NCI-H1694 treated with DMSO at 0.1 percent for 48 hours (cell line): ENCODE measurements around the gene ESYT2.
"Not testable (repeated sequence)": the region's sequence is repeated elsewhere in the genome, so short reads cannot be mapped to it uniquely, and the experiment has no call there.

Experiments
- DNase-seq: peaks from one replicate; lab custom pipeline; 2025; lab: John Stamatoyannopoulos, UW

ESYT2 gene, protein sequence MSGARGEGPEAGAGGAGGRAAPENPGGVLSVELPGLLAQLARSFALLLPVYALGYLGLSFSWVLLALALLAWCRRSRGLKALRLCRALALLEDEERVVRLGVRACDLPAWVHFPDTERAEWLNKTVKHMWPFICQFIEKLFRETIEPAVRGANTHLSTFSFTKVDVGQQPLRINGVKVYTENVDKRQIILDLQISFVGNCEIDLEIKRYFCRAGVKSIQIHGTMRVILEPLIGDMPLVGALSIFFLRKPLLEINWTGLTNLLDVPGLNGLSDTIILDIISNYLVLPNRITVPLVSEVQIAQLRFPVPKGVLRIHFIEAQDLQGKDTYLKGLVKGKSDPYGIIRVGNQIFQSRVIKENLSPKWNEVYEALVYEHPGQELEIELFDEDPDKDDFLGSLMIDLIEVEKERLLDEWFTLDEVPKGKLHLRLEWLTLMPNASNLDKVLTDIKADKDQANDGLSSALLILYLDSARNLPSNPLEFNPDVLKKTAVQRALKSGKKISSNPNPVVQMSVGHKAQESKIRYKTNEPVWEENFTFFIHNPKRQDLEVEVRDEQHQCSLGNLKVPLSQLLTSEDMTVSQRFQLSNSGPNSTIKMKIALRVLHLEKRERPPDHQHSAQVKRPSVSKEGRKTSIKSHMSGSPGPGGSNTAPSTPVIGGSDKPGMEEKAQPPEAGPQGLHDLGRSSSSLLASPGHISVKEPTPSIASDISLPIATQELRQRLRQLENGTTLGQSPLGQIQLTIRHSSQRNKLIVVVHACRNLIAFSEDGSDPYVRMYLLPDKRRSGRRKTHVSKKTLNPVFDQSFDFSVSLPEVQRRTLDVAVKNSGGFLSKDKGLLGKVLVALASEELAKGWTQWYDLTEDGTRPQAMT

DNA sequence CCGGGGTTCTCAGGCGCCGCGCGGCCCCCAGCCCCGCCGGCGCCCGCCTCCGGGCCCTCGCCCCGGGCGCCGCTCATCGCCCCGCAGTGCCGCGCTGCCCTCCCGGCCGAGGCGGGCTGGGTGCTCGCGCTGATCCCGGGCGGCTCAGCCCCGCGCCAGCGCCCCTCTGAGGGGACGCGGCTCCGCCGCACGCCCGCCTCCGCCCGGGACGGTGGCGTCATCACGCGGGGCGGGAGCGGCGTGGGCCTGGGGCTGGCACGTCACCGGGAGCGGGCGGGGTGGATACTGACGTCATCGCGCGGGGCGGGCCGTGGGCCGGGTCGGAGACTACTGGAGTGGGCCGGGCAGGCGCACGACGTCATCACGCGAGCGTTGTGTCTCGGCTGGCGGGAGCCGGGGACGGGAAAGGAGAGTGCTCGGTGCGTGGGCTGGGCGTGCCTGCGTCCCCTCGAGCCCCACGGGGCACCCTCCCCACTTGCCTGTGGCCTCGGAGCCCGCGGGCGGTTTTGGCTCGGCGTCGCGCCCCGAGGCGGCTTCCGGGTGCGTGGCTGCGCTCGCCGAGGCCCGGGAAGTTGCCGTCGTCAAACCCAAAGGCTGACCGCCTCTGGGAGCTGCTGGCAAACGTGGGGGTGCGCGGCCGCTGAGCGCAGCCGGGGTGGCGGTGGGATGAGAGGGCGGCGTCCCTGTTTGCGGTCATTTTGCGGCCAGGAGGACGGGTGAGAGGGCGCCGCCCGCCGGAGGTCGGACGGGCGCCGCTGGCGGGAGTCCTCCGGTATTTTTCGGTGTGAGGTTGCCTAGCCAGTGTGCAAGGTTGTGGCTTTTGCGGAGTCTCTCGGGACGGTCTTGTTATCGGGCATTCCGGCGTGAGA lies at the start of gene ESYT2:
ESYT2 (minus strand) TSS at position 168 of the 869 bp plus-strand sequence; CDS start at position 77, 91 bp downstream.
- DNase-seq = peak; percentile 77

DNA sequence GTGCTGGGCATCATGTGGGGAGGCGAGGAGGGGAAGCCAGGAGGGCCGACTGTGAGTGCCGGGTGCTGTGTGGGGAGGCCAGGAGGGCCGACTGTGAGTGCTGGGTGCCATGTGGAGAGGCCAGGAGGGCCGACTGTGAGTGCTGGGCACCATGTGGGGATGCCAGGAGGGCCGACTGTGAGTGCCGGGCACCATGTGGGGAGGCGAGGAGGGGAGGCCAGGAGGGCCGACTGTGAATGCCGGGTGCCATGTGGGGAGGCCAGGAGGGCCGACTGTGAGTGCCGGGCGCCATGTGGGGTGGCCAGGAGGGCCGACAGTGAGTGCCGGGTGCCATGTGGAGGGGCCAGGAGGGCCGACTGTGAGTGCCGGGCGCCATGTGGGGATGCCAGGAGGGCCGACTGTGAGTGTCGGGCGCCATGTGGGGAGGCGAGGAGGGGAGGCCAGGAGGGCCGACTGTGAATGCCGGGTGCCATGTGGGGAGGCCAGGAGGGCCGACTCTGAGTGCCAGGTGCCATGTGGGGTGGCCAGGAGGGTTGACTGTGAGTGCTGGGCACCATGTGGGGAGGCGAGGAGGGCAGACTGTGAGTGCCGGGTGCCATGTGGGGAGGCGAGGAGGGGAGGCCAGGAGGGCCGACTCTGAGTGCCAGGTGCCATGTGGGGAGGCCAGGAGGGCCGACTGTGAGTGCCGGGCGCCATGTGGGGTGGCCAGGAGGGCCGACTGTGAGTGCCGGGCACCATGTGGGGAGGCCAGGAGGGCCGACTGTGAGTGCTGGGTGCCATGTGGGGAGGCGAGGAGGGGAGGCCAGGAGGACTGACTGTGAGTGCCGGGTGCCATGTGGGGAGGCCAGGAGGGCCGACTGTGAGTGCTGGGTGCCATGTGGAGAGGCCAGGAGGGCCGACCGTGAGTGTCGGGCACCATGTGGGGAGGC lies 49.1 kb upstream of the ESYT2 start:
- peak; percentile 71 for DNase-seq

DNA sequence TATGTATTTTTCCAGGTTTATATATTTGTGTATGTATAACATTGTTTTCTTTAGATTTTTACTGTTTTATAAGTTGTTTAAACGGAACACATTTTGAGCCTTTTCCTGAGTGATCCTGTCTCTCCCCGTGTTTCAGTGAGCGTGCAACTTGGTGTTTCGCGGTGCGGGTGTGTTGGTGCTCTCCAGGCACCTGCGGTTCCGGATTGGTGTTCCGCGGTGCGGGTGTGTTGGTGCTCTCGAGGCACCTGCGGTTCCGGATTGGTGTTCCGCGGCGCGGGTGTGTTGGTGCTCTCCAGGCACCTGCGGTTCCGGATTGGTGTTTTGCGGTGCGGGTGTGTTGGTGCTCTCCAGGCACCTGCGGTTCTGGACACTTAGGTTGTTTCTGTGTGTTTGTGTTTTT lies 47.7 kb upstream of the ESYT2 start:
- DNase-seq = no peak

DNA sequence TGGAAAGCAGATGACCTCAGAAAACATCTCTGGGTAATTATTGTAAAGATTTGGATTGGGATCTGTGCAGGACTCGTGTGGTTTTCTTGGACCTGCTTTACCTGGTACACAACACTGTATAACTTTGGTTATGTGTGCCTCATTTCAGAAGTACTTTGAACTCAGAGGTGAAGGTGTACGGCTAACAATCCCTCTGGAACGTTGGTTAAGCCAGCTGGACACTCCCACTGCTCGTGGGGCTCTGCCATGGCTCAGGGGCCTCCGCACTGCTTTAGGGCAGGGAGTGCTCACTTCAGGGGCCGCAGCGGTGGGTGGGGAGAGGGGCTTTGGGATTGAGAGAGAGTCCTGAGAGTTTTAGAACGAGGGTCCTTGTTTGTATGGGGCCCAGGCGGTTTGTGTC lies 40.6 kb upstream of the ESYT2 start:
- DNase-seq = no peak

DNA sequence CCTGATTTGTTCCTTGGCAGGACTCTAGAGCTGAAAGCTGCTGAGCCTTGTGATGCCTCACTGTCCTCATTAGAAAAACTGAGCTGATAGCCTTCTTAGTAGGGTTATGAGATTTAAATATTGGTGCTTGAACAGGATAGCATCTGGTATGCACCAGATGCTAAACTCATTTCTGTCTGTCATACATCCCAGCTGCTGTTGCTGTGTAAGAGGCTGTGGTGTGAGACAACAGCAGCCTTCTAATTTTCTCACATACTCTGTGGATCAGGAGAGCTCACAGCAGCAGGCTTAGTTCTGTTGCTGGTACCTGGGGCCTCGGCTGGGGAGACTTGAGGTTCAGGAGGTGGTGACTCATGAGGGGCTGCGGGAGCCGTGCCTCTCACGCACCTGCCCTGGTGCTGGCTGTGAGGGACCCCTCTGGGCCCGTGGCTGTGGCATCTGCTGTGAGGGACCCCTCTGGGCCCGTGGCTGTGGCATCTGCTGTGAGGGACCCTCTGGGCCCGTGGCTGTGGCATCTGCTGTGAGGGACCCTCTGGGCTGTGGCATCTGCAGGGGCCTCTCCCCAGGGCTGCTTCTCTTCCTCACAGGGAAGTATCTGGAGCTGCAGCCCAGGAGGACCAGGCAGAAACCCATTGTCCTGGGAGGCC lies 39.6 kb upstream of the ESYT2 start:
- DNase-seq = peak; percentile 90

DNA sequence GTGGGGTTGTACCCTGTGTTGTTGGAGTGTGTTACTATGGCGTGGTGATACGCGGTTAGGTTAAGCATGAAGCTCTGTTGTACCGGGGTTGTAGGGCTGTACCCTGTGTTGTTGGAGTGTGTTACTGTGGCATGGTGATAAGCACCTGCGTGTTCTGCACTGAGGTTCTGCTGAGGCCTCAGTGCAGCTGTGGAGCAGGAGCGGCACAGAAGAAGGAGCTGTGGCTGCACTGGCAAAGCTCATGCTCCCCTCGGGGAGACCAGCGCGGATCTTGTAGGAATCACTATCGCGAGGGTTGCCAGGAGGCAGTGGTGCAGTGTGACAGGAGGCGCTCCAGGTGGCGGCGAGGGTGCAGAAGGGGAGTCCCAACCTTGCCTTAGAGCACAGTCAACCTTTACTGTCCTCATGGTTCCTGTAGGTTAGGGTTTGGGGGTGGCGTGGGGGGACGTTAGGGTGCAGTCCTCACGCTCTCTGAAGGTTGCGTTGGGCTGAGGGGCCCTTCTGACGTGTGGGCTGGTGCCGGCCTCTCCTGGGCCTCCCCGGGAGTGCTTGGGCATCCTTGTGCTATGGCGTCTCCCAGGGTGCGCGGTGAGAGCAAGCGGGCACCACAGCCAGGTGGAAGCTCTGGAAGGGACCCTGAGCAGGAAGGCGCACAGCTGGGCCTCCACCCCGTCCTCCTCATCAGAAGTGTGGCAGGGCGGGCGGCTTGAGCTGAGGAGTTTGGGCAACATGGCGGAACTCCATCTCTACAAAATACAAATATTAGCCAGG lies 38.1 kb upstream of the ESYT2 start:
- no peak for DNase-seq

DNA sequence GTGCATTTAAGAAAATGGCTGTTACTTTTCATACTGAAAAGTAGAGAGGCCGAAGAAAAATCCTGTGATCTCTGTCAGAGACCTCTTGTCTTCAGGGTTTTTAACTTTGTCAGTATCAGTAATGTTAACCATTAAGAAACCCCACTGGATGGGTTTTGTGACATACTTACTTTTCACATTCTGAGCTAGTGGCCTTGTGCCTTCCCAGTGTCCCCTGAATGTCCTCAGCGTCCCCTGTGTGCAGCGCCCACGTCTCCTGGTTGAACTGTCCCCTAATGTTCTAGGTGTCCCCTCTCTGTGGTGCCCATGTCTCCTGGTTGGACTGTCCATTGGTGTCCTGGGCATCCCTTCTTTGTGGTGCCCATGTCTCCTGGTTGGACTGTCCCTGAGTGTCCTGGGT lies 36.7 kb upstream of the ESYT2 start:
- no peak for DNase-seq

DNA sequence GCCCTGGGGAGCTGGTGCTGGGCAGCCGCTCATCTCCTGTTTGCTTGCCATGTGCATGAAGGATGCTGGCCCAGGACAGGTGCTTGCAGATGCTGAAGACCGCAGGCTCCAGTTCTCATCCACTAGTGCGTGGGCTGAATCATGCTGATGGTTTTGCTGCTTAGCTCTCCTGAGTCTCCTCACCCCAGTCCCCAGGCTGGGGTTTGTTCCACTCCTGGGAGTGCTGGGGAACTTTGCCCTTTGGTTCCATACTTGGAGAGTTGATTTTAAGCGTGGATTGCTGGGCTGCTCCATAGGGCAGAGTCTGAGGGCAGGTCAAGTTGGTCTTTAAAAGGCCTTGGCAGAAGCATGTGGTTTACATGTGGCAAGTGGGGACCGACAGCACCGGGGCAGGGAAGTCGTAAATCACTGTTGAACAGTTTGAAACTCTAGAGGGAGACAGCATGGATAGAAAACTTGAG lies 36.2 kb upstream of the ESYT2 start:
- DNase-seq = no peak

DNA sequence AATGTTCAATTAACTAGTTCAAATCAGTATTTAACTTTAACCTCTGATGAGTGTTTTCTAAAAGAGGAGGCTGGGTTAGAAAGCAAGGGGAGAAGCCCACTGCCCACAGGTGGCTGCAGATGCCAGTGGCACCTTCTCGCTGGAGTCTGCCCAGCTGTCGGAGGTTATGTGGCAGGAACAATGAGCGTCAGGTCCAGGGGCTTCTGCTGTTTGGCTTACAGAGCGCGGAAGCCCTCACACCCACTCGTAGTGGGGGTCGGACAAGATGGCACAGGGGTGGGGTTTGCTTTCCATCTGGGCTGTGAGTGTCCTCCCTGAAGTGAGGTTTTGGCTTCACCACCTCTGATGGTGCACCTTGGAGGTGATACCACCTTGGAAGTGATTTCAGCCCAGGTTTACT lies 35.5 kb upstream of the ESYT2 start:
- DNase-seq = no peak

DNA sequence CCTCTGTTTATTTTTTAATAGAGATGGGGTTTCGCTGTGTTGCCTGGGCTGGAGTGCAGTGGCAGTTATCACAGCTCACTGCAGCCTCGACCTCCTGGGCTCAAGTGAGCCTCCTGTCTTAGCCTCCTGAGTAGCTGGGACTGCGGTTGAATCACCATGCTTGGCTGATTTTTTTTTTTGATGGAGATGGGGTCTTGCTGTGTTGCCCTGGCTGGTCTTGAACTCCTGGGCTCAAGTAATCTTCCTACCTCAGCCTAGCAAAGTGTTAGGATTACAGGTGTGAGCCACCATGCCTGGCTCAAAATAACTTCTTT lies 35.2 kb upstream of the ESYT2 start:
- no peak for DNase-seq

DNA sequence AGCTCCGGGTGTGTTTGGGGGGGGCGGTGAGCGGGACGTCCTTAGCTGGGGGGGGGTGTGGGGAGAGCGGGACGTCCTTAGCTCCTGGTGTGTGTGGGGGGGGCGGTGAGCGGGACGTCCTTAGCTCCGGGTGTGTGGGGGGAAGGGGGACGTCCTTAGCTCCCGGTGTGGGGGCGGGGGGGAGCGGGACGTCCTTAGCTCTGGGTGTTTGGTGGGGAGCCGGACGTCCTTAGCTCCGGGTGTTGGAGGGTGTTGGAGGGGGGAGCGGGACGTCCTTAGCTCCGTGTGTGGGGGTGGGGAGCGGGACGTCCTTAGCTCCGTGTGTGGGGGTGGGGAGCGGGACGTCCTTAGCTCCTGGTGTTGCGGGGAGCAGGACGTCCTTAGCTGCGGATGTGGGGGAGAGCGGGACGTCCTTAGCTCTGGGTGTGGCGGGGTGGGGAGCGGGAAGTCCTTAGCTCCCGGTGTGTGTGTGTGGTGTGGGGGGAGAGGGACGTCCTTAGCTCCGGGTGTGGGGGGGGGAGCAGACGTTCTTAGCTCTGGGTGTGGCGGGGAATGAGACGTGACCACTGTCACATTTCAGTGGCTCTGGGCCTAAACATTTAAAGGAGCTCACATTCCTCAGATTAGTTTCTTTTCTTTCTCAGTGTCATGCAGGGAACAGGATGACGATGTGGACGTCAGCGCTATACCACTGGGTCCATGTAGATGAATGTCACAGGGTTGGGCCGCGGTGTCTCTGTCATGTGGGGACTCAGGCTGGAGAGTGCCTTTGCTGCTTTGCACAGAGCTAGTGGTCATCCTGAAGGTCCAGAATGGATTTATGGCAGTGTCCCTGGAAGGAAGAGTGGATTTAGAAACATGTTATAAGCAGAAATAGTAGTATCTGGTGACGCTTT lies 34.5 kb upstream of the ESYT2 start:
- no peak for DNase-seq

DNA sequence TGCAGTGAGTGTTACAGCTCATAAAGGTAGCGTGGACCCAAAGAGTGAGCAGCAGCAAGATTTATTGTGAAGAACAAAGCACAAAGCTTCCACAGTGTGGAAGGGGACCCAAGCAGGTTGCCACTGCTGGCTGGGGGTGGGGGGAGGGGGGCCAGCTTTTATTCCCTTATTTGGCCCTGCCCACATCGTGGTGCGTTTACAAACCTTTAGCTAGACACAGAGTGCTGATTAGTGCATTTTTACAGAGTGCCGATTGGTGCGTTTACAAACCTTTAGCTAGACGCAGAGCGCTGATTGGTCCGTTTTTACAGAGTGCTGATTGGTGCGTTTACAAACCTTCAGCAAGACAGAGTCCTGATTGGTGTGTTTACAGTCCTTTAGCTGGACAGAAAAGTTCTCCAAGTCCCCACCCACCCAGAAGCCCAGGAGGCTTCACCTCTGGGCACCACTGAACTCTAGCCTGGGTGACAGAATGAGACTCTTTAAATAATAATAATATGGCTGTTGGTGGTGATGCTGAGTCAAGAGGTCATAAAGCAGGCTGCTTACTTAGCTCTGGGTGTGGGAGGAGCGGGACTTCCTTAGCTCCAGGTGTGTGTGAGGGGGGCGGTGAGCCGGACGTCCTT lies 33.8 kb upstream of the ESYT2 start:
- not testable (repeated sequence) for DNase-seq

DNA sequence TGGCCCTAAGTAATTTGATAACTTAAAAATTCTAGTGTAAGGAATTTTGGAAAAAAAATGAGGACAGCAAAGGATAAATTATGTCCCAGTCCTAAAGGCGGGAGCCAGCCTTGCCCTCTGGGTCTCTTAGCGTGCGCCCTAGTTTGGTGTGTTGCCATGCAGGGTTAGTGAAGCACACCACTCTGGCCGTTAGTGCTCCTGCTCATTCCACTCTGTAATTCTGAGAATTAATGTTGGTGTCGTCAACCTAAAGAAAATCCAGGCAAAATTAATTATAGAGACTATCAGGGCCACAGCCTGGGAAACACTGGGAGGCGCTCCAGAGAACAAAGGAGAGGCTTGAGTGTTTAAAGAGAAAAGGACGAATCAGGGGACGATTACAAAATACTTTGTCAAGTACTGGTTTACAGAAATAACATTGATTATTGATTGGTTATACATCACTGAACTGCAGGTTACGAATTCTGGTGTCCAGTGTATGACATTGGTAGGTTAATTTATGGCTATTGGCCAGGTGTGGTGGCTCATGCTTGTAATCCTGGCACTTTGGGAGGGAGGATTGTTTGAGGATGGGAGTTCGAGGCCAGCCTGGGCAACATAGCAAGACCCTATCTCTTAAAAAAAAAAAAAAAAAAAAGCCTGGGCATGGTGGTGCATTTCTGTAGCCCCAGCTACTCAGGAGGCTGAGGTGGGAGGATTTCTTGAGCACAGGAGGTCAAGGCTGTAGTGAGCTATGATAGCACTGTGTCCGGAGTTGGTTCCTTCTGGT lies 32.8 kb upstream of the ESYT2 start:
- DNase-seq = no peak

DNA sequence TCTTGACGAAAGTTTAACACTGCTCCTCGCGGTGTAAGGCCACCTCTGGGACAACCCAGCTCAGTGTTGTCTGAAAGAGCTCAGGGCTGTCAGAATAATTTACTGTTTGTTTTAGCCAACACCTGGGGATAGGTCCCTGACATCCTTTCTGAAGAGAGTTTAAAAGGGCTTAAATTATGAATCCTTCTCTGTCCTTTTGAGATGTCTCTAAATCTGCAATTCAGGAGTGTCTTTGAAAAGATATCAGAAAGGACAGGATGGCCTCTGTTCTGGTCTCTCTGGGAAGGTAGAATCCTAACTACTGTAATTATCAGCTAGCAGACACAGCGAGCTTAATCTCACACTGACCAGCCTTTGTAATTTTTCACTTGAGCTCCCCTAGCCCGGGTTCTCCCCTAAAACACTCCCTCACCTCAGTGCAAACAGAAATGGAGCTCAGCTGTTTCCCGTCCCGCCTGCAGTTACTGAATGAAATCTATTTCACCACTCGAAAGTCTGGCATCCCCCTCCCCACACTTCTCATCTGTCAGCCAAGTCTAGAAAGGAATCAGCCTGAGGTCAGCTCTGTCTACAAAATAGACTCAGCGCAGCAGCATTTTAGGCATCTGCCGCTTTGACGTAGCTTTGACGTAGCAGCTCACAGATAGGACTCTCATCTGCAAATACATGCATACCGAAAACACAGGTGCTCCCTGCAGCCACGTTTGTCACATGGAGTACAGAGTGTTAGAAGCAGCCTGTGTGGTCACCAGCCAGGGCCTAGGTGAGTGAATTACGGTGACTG lies 31.9 kb upstream of the ESYT2 start:
- DNase-seq = no peak

DNA sequence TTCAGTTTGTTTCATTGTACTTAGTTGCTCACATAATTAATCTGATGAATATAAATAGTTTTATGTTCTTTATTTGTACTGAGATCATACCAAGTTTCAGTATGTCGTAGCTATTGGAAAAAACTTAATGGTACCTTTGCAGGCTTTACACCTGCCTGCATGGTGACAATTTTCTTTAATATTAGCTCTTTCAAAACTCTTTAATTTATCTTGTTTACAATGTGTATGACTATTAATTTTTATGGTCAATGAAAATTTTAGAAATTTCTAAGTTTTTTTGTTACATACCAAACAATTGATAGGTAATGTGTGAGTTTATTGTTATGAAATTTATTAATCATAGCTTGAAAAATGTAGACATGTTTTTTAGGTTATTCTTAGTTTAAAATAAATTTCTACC lies 31.1 kb upstream of the ESYT2 start:
- no peak for DNase-seq

DNA sequence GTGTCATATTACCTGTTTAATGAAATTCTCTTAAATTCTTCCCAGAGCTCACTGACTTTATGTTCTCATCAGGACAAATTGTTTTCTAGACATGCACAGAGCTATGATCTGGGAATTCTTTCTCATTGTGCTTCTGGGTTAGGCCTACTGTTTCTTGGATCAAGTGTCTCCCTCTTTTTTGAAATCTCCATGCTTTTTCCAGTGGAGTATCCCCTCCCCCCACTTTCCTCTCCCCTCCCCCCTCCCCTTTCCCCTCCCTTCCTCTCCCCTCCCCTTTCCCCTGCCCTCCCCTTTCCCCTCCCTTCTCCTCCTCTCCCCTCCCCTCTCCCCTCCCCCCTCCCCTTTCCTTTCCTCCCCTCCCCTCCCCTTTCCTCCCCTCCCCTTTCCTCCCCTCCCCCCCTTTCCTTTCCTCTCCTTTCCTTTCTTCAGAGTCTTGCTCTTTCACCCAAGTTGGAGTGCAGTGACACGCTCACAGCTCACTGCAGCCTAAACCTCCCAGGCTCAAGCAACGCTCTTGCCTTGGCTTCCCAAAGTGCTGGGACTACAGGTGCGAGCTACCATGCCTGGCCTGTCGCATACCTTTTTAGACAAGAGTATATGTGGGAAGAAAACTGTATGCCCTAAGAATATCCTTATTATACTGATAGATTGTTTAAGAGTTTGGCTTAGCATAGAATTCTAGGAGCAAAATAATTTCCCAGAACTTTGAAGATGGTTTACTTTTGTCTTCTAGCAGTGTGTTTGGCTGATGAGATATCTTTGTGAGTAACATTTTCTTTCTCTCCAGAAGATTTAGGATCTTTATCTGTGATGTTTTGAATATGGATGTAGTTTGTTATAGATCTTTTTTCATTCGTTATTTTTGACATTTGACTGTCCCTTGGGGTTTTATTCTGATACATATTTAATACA lies 29.5 kb upstream of the ESYT2 start:
- no peak for DNase-seq
